Left ventricle myocardium inferior (tissue), 1 donor: Measurements from ENCODE around the gene FAM118A. TPM values are rescaled to one million over a fixed set of nuclear protein-coding genes. Genes with fewer than 3 reads are reported as not detected.
"Not testable (repeated sequence)": the region's sequence is repeated elsewhere in the genome, so short reads cannot be mapped to it uniquely, and the experiment has no call there.

Source experiments
- DNase-seq: peaks from one replicate; pipeline ENCODE4 v3.0.0-alpha.2; 2020
- H3K27ac ChIP-seq: fragments of 200-600 bp; replicated peaks from 2 replicates; pipeline ENCODE4 v1.8.0; 2021
- H3K27me3 ChIP-seq: fragments of 200-600 bp; 2 replicates; pipeline ENCODE4 v1.8.0; 2021; ENCODE audit warnings: low read depth
- H3K36me3 ChIP-seq: fragments of 200-600 bp; 2 replicates; pipeline ENCODE4 v1.8.0; 2021
- H3K4me1 ChIP-seq: fragments of 200-600 bp; 2 replicates; pipeline ENCODE4 v1.8.0; 2021
- H3K4me3 ChIP-seq: fragments of 200-600 bp; 2 replicates; pipeline ENCODE4 v1.8.0; 2021; ENCODE audit warnings: mild to moderate bottlenecking, moderate library complexity
- H3K9me3 ChIP-seq: fragments of 200-600 bp; replicated peaks from 2 replicates; pipeline ENCODE4 v1.8.0; 2021
- CTCF ChIP-seq: fragments of 200-600 bp; IDR thresholded peaks from 2 replicates; pipeline ENCODE4 v1.8.0; 2021; ENCODE audit warnings: antibody characterized with exemption, mild to moderate bottlenecking, borderline replicate concordance
- intact Hi-C: fragments of 100-400 bp; cut with micrococcal nuclease; formaldehyde crosslinking; loops from one replicate; pipeline ENCODE4 v1.11.0; 2022
- total RNA-seq: library from RNA; stranded (reverse); fragmentation: NEBNext Ultra II Directional; extraction: Animal tissue kit (Norgen Biotek cat#: 25700); gene quantifications from one replicate; pipeline ENCODE4 v1.2.1, GENCODE V29; 2021
- donor health status: DM: no; HTN: yes; CAD: no; lungs with severe emphysema.

FAM118A gene
- total RNA-seq, 1 donor from 2014 or later: 14.1 TPM

GRCh38 chr22:45294030-45294429, 15.7 kb upstream of the FAM118A start:
- Histone ChIP-seq H3K9me3 (no peaks in the 10 kb centered on the region), H3K27ac (no peak overlapping the region), H3K4me1 (no peaks in the 10 kb centered on the region), H3K4me3 (no peak overlapping the region), H3K36me3 (no peaks in the 10 kb centered on the region), H3K27me3 (peaks cover 7% of the 10 kb centered on the region)
- intact Hi-C loops: no loop called here
- TF ChIP-seq CTCF: no peak
- DNase-seq: no peak

GRCh38 chr22:45295004-45295403, 14.7 kb upstream of the FAM118A start:
- DNase-seq: not testable (repeated sequence)

GRCh38 chr22:45295492-45295891, 14.2 kb upstream of the FAM118A start:
- DNase-seq: no peak
- H3K27ac ChIP-seq: no peak overlapping the region
- H3K9me3 ChIP-seq: no peaks in the 10 kb centered on the region
- no peak overlapping the region for H3K4me3 ChIP-seq
- no peak for TF ChIP-seq CTCF
- no peaks in the 10 kb centered on the region for H3K27me3 ChIP-seq
- intact Hi-C loops: no loop called here
- H3K36me3 ChIP-seq: no peaks in the 10 kb centered on the region
- H3K4me1 ChIP-seq: no peaks in the 10 kb centered on the region

More at GRCh38 chr22:45295004-45295403, 14.7 kb upstream of the FAM118A start:
- H3K4me1 ChIP-seq, H3K36me3 ChIP-seq, H3K9me3 ChIP-seq, H3K4me3 ChIP-seq, H3K27me3 ChIP-seq, intact Hi-C loops, H3K27ac ChIP-seq: not testable (repeated sequence)

GRCh38 chr22:45296628-45297297, 13.0 kb upstream of the FAM118A start:
- Histone ChIP-seq H3K4me1 (no peaks in the 10 kb centered on the region), H3K27ac (no peak overlapping the region), H3K9me3 (no peaks in the 10 kb centered on the region), H3K36me3 (no peaks in the 10 kb centered on the region), H3K27me3 (no peaks in the 10 kb centered on the region), H3K4me3 (no peak overlapping the region)
- DNase-seq: no peak
- TF ChIP-seq CTCF: no peak
- intact Hi-C loops: no loop called here

- H3K27me3 ChIP-seq: no peaks in the 10 kb centered on the region
- H3K4me1 ChIP-seq: no peaks in the 10 kb centered on the region
- no peak for DNase-seq
- intact Hi-C loops: no loop called here
- TF ChIP-seq CTCF: no peak
- no peak overlapping the region for H3K4me3 ChIP-seq
- H3K9me3 ChIP-seq: no peaks in the 10 kb centered on the region
- no peaks in the 10 kb centered on the region for H3K36me3 ChIP-seq
- no peak overlapping the region for H3K27ac ChIP-seq
These were observed 10.7 kb upstream of the FAM118A start for GRCh38 chr22:45298934-45299505.

GRCh38 chr22:45302751-45303150, 7.0 kb upstream of the FAM118A start:
- H3K36me3 ChIP-seq: no peaks in the 10 kb centered on the region
- H3K9me3 ChIP-seq: no peaks in the 10 kb centered on the region
- TF ChIP-seq CTCF: no peak
- no peak overlapping the region for H3K4me3 ChIP-seq
- intact Hi-C loops: no loop called here
- no peaks in the 10 kb centered on the region for H3K27me3 ChIP-seq
- DNase-seq: no peak
- no peaks in the 10 kb centered on the region for H3K4me1 ChIP-seq
- no peak overlapping the region for H3K27ac ChIP-seq
